Keratinocyte (primary cell): ENCODE results near the gene TERT. TPM values are rescaled to one million over a fixed set of nuclear protein-coding genes. Genes with fewer than 3 reads are reported as not detected.

Experiments
- DNase-seq: peaks from one replicate; pipeline ENCODE4 v3.0.0-alpha.2; 2011; ENCODE audit warnings: low read depth, missing footprints, low spot score
- FAIRE-seq: peaks from 2 replicates; lab custom pipeline; 2011; peaks lifted over from hg19 to GRCh38; lab: Jason Lieb, UNC
- H2AFZ ChIP-seq: 2 replicates; pipeline ENCODE4 v1.6.0; 2012; ENCODE audit warnings: low read length, control low read depth, inconsistent platforms; ENCODE audit not compliant: control insufficient read depth
- H3K27ac ChIP-seq: 2 replicates; pipeline ENCODE4 v1.5.1; 2011; ENCODE audit warnings: low read length; ENCODE audit not compliant: control insufficient read depth, insufficient read depth
- H3K27me3 ChIP-seq: 3 replicates; pipeline ENCODE4 v1.6.0; 2011; ENCODE audit warnings: low read length; ENCODE audit not compliant: control insufficient read depth, insufficient read depth; ENCODE audit errors: extremely low read depth
- H3K36me3 ChIP-seq, 2 experiments: 2 replicates in 1 of 2; 3 replicates in 1 of 2; pipeline ENCODE4 v1.5.1; 2011; ENCODE audit warnings: low read length in 2 of 2, mild to moderate bottlenecking in 1 of 2; ENCODE audit not compliant: control insufficient read depth in 2 of 2, insufficient read depth in 2 of 2; ENCODE audit errors: extremely low read depth in 1 of 2
- H3K4me1 ChIP-seq: 3 replicates; pipeline ENCODE4 v1.5.1; 2011; ENCODE audit warnings: low read length; ENCODE audit not compliant: control insufficient read depth, insufficient read depth; ENCODE audit errors: extremely low read depth
- H3K4me2 ChIP-seq: 3 replicates; pipeline ENCODE4 v1.6.0; 2011; ENCODE audit warnings: low read depth, low read length; ENCODE audit not compliant: control insufficient read depth, insufficient read depth; ENCODE audit errors: extremely low read depth
- H3K4me3 ChIP-seq, 3 experiments: fragments of 200-600 bp in 1 of 3; sonication (generic) in 1 of 3; 2 replicates in 2 of 3; 3 replicates in 1 of 3; pipeline ENCODE4 v1.5.1; 2011 to 2016; ENCODE audit warnings: low read length in 3 of 3, mild to moderate bottlenecking in 3 of 3, control low read depth in 2 of 3, inconsistent platforms in 1 of 3, low read depth in 1 of 3, mixed read lengths in 1 of 3, mixed run types in 1 of 3, moderate library complexity in 1 of 3; ENCODE audit not compliant: control insufficient read depth in 2 of 3, insufficient read depth in 2 of 3; ENCODE audit errors: extremely low read depth in 1 of 3
- H3K79me2 ChIP-seq: 2 replicates; pipeline ENCODE4 v1.6.0; 2012; ENCODE audit warnings: low read length; ENCODE audit not compliant: control insufficient read depth, insufficient read depth
- H3K9ac ChIP-seq: 3 replicates; pipeline ENCODE4 v1.6.0; 2011; ENCODE audit warnings: low read length; ENCODE audit not compliant: control insufficient read depth, insufficient read depth; ENCODE audit errors: extremely low read depth
- H3K9me1 ChIP-seq: 3 replicates; pipeline ENCODE4 v1.6.0; 2011; ENCODE audit warnings: low read length; ENCODE audit not compliant: control insufficient read depth, insufficient read depth; ENCODE audit errors: extremely low read depth
- H3K9me3 ChIP-seq: 2 replicates; pipeline ENCODE4 v1.5.1; 2012; ENCODE audit warnings: low read depth, low read length; ENCODE audit not compliant: control insufficient read depth
- H4K20me1 ChIP-seq: 3 replicates; pipeline ENCODE4 v1.6.0; 2011; ENCODE audit warnings: low read length; ENCODE audit not compliant: control insufficient read depth, insufficient read depth; ENCODE audit errors: extremely low read depth
- EZH2 ChIP-seq: IDR thresholded peaks from one replicate; pipeline ENCODE4 v1.6.1; 2012; ENCODE audit warnings: inconsistent platforms, mild to moderate bottlenecking, low read length, moderate library complexity
- dilution Hi-C: fragments of 300-500 bp; cut with MboI; formaldehyde crosslinking; loops from one replicate; pipeline ENCODE4 v1.7.0; 2020; ENCODE audit warnings: low sequenced_read_pairs; ENCODE audit not compliant: extremely low pct_ligation_motif_present
- polyA plus RNA-seq, 5 experiments: library from polyadenylated mRNA; depleted of rRNA in 3 of 5; stranded (reverse) in 3 of 5; stranded (forward) in 1 of 5; unstranded in 1 of 5; fragments of >200 nt; gene quantifications; 1 replicate in 1 of 5; 2 replicates in 3 of 5; 3 replicates in 1 of 5; pipeline versions ENCODE4 v1.2.1 to v1.2.3, GENCODE V29; 2011 to 2012; ENCODE audit warnings: missing spikeins in 2 of 5, low read depth in 1 of 5, low replicate concordance in 1 of 5
- TF ChIP-seq, protein P1 (sequence below), 3 experiments: IDR thresholded peaks in 1 of 3; conservative IDR thresholded peaks in 1 of 3; optimal IDR thresholded peaks in 1 of 3; 2 replicates in 2 of 3; 3 replicates in 1 of 3; pipeline versions ENCODE3 to v1.5.1; 2011; ENCODE audit warnings: low read length in 3 of 3, mild to moderate bottlenecking in 3 of 3, moderate library complexity in 2 of 3, control low read depth in 1 of 3, inconsistent platforms in 1 of 3; ENCODE audit not compliant: insufficient read depth in 2 of 3; ENCODE audit errors: extremely low read depth in 1 of 3

The TERT gene
- polyA plus RNA-seq, 1 donor (not counting 4 experiments of a cell fraction or from before 2014, with no cell fraction given), result not detected

DNA sequence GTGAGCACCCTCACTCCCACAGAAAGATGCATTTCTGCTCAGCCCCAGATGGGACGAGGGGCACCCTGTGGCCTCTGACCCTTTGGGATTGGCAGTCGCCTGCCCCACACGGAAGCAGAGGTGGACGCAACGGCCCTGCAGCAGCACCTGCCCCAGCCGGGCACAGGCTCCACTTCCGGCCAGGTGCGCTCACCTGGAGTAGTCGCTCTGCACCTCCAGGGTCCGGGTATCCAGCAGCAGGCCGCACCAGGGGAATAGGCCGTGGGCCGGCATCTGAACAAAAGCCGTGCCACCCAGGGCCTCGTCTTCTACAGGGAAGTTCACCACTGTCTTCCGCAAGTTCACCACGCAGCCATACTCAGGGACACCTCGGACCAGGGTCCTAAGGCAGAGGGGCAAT lies 30.7 kb downstream of the TERT start:
- Histone ChIP-seq H3K27ac (no peak overlapping the region), H3K36me3 (no peaks in the 10 kb centered on the region), H3K9me3 (peaks cover 15% of the 10 kb centered on the region), H3K79me2 (no peaks in the 10 kb centered on the region), H3K9me1 (no peaks in the 10 kb centered on the region), H3K4me1 (no peaks in the 10 kb centered on the region), H3K4me3 (no peak overlapping the region), H3K27me3 (no peaks in the 10 kb centered on the region), H3K9ac (no peak overlapping the region), H4K20me1 (no peaks in the 10 kb centered on the region), H2AFZ (no peak overlapping the region), H3K4me2 (no peak overlapping the region)
- no peak for DNase-seq
- FAIRE-seq, result no peak
- dilution Hi-C loops, result no loop called here
- no peak for TF ChIP-seq EZH2
- TF ChIP-seq, protein P1, sequence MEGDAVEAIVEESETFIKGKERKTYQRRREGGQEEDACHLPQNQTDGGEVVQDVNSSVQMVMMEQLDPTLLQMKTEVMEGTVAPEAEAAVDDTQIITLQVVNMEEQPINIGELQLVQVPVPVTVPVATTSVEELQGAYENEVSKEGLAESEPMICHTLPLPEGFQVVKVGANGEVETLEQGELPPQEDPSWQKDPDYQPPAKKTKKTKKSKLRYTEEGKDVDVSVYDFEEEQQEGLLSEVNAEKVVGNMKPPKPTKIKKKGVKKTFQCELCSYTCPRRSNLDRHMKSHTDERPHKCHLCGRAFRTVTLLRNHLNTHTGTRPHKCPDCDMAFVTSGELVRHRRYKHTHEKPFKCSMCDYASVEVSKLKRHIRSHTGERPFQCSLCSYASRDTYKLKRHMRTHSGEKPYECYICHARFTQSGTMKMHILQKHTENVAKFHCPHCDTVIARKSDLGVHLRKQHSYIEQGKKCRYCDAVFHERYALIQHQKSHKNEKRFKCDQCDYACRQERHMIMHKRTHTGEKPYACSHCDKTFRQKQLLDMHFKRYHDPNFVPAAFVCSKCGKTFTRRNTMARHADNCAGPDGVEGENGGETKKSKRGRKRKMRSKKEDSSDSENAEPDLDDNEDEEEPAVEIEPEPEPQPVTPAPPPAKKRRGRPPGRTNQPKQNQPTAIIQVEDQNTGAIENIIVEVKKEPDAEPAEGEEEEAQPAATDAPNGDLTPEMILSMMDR (optimal IDR thresholded peaks at IDR 0.05 in 1 of 3, IDR thresholded peaks at IDR 0.05 in 1 of 3, conservative IDR thresholded peaks at IDR 0.05 in 1 of 3; ENCODE audit: extremely low read depth in 1 of 3, insufficient read depth in 2 of 3, low read length in 3 of 3), result no peak

DNA sequence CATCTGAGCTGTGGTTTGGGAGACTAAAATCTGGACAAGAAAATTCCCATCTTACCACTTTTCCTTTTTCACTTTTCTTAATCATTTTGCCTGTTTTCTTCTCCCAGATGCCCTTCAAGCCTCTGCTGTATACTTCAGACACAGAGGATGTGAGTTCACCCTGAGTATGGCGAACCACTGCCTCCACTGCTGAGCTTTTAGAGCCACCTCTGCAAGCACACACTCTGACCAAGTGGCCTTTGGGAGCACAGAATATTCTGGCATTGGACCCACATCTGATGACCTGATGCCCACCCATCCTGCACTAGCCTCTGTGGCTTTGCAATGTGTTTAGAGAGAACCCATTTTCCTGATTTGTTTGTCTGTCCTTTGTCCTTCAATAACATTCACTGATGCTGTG lies 32.5 kb downstream of the TERT start:
- dilution Hi-C loops, result no loop called here
- no peak for FAIRE-seq
- TF ChIP-seq, protein P1 (optimal IDR thresholded peaks at IDR 0.05 in 1 of 3, IDR thresholded peaks at IDR 0.05 in 1 of 3, conservative IDR thresholded peaks at IDR 0.05 in 1 of 3; ENCODE audit: extremely low read depth in 1 of 3, insufficient read depth in 2 of 3, low read length in 3 of 3), result no peak
- no peak for TF ChIP-seq EZH2

More for the DNA sequence above, 32.5 kb downstream of the TERT start:
- Histone ChIP-seq H3K4me2 (no peak overlapping the region), H3K36me3 (no peaks in the 10 kb centered on the region), H3K9me1 (no peaks in the 10 kb centered on the region), H3K27ac (no peak overlapping the region), H2AFZ (no peak overlapping the region), H3K4me1 (no peaks in the 10 kb centered on the region), H3K79me2 (no peaks in the 10 kb centered on the region), H3K9me3 (peaks cover 19% of the 10 kb centered on the region), H3K9ac (no peak overlapping the region), H3K27me3 (no peaks in the 10 kb centered on the region), H4K20me1 (no peaks in the 10 kb centered on the region), H3K4me3 (no peak overlapping the region)
- DNase-seq, result no peak
